ENCODE results near the gene PI4KB.

PI4KB gene

GRCh38 chr1:151290709-151291303 lies 36.4 kb downstream of the PI4KB start:
- Histone ChIP-seq H3K4me3 (no peak overlapping the region), H4K20me1 (peaks cover 67% of the 10 kb centered on the region), H3K27me3 (no peaks in the 10 kb centered on the region), H3K9me3 (no peaks in the 10 kb centered on the region), H3K36me3 (peaks cover 84% of the 10 kb centered on the region), H3K9ac (no peak overlapping the region), H3K27ac (peak overlapping the region; percentile 55), H3K4me2 (peak overlapping the region; percentile 70), H3K4me1 (peaks cover 74% of the 10 kb centered on the region)
- TF ChIP-seq Cebpa-rat (IDR thresholded peaks at IDR 0.05) = no peak

DNA sequence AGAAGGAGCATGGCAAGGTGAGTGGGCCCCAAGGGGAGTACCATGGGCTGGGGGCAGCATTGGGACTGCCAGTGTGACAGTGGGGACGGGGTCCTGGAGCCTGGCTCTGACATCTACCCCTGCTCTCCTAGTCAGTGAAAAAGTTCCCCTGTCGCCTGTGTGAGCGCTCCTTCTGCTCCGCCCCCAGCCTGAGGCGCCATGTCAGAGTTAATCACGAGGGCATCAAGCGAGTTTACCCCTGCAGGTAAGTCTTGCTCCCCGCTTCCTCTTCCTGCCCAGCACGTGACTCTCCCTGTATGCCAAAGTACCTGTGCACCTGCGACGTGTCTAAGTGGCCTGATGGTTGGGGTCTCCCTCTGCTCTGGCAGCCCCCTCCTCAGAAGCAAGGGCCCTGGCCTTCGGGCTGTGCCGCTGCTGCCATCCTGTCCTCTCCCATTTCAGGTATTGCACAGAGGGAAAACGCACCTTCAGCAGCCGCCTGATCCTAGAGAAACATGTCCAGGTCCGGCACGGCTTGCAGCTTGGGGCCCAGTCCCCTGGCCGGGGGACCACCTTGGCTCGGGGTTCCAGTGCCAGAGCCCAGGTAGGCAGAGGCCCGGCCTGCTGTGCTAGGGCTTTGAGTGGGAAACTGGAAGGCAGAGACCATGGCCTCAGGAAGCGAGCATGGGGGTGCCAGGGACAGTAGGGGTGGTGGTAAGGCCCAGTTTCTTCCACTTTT lies 37.1 kb downstream of the PI4KB start:
- Histone ChIP-seq H3K4me3 (no peak overlapping the region), H3K4me2 (peak overlapping the region; percentile 70), H3K27ac (peak overlapping the region; percentile 64), H3K9ac (peak overlapping the region; percentile 58; the same call in 1 of the 2 replicates), H3K36me3 (peaks cover 84% of the 10 kb centered on the region), H3K27me3 (no peaks in the 10 kb centered on the region), H4K20me1 (peaks cover 74% of the 10 kb centered on the region), H3K9me3 (no peaks in the 10 kb centered on the region), H3K4me1 (peaks cover 70% of the 10 kb centered on the region)
- no peak for TF ChIP-seq Cebpa-rat (IDR thresholded peaks at IDR 0.05)

DNA sequence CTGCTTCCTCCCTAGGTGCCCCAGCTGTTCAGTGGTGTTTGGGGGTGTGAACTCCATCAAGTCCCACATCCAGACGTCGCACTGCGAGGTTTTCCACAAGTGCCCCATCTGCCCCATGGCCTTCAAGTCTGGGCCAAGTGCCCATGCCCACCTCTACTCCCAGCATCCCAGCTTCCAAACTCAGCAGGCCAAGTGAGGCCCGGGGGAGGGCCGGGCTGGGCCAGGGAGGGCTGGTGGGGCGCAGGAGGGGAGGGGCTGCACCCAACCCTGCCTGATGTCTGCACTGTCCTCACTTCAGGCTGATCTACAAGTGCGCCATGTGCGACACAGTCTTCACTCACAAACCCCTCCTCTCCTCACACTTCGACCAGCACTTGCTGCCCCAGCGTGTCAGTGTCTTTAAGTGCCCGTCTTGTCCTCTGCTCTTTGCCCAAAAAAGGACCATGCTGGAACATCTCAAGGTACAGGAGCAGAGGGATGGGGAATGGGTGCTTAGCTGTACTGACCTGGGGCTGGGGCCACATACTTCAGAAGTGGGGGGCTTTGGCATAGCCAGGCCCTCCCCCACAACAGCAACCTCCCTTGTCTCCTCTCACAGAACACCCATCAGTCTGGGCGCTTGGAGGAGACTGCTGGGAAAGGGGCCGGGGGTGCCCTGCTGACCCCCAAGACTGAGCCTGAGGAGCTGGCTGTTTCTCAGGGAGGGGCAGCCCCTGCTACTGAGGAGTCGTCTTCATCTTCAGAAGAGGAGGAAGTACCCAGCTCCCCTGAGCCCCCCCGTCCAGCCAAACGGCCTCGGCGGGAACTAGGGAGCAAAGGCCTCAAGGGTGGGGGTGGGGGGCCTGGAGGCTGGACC lies 37.9 kb downstream of the PI4KB start:
- no peaks in the 10 kb centered on the region for H3K9me3 ChIP-seq
- no peaks in the 10 kb centered on the region for H3K27me3 ChIP-seq
- H3K4me3 ChIP-seq = no peak overlapping the region
- H4K20me1 ChIP-seq = peaks cover 82% of the 10 kb centered on the region
- peak overlapping the region; percentile 70 for H3K4me2 ChIP-seq
- H3K36me3 ChIP-seq = peaks cover 83% of the 10 kb centered on the region
- H3K9ac ChIP-seq = peak overlapping the region; percentile 58
- H3K4me1 ChIP-seq = peaks cover 66% of the 10 kb centered on the region
- H3K27ac ChIP-seq = peak overlapping the region; percentile 64
- TF ChIP-seq Cebpa-rat (IDR thresholded peaks at IDR 0.05) = no peak

- Histone ChIP-seq H3K4me3 (no peak overlapping the region), H3K27me3 (no peaks in the 10 kb centered on the region), H3K4me2 (peak overlapping the region; percentile 70), H3K36me3 (peaks cover 75% of the 10 kb centered on the region), H3K9me3 (no peaks in the 10 kb centered on the region), H3K9ac (no peak overlapping the region), H3K4me1 (peaks cover 66% of the 10 kb centered on the region), H3K27ac (peak overlapping the region; percentile 35; the same call in 1 of the 2 replicates), H4K20me1 (peaks cover 90% of the 10 kb centered on the region)
- no peak for TF ChIP-seq Cebpa-rat (IDR thresholded peaks at IDR 0.05)
These were observed 38.7 kb downstream of the PI4KB start for GRCh38 chr1:151288502-151288901.

DNA sequence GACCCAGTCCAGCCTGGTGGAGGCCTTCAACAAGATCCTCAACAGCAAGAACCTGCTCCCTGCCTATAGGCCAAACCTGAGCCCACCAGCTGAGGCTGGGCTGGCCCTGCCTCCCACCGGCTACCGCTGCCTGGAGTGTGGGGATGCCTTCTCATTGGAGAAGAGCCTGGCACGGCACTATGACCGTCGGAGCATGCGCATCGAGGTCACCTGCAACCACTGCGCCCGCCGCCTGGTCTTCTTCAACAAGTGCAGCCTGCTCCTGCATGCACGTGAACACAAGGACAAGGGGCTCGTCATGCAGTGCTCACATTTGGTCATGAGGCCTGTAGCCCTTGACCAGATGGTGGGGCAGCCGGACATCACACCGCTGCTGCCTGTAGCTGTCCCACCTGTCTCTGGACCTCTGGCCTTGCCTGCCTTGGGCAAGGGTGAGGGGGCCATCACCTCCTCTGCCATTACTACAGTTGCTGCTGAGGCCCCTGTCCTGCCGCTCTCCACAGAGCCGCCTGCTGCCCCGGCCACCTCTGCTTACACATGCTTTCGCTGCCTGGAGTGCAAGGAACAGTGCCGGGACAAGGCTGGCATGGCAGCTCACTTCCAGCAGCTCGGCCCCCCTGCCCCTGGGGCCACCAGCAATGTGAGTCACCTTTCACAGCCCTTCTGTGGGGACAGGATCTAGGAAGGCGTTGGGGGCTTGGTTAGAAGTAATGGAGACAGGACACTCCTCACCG lies 39.3 kb downstream of the PI4KB start:
- no peak overlapping the region for H3K4me3 ChIP-seq
- no peaks in the 10 kb centered on the region for H3K9me3 ChIP-seq
- no peak overlapping the region for H3K27ac ChIP-seq
- peak overlapping the region; percentile 70; the same call in 1 of the 2 replicates for H3K4me2 ChIP-seq
- no peak for TF ChIP-seq Cebpa-rat (IDR thresholded peaks at IDR 0.05)
- no peak overlapping the region for H3K9ac ChIP-seq
- H3K27me3 ChIP-seq = no peaks in the 10 kb centered on the region
- peaks cover 65% of the 10 kb centered on the region for H3K4me1 ChIP-seq
- peaks cover 75% of the 10 kb centered on the region for H3K36me3 ChIP-seq
- peaks cover 92% of the 10 kb centered on the region for H4K20me1 ChIP-seq

DNA sequence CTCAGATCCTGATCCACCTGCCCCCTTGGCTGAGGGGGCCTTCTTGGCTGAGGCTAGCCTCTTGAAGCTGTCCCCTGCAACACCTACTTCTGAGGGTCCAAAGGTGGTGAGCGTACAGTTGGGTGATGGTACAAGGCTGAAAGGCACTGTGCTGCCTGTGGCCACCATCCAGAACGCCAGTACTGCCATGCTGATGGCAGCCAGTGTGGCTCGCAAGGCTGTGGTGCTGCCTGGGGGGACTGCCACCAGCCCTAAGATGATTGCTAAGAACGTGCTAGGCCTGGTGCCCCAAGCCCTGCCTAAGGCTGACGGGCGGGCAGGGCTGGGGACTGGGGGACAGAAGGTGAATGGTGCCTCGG lies 39.9 kb downstream of the PI4KB start:
- H3K4me1 ChIP-seq = peaks cover 61% of the 10 kb centered on the region
- H3K9ac ChIP-seq = no peak overlapping the region
- TF ChIP-seq Cebpa-rat (IDR thresholded peaks at IDR 0.05) = no peak
- H3K9me3 ChIP-seq = no peaks in the 10 kb centered on the region
- H3K4me2 ChIP-seq = no peak overlapping the region
- H3K27ac ChIP-seq = no peak overlapping the region
- no peaks in the 10 kb centered on the region for H3K27me3 ChIP-seq
- H3K36me3 ChIP-seq = peaks cover 75% of the 10 kb centered on the region
- H3K4me3 ChIP-seq = no peak overlapping the region
- peaks cover 96% of the 10 kb centered on the region for H4K20me1 ChIP-seq

- TF ChIP-seq Cebpa-rat (IDR thresholded peaks at IDR 0.05) = no peak
- H3K4me1 ChIP-seq = peaks cover 55% of the 10 kb centered on the region
These were observed 40.4 kb downstream of the PI4KB start for GRCh38 chr1:151286619-151287340.

GRCh38 chr1:151284013-151284577 lies 43.1 kb downstream of the PI4KB start:
- Histone ChIP-seq H3K4me2 (peak overlapping the region; percentile 88), H3K9ac (peak overlapping the region; percentile 43; the same call in 1 of the 2 replicates), H4K20me1 (peaks cover 68% of the 10 kb centered on the region), H3K27ac (no peak overlapping the region), H3K4me1 (peaks cover 37% of the 10 kb centered on the region), H3K27me3 (no peaks in the 10 kb centered on the region), H3K9me3 (no peaks in the 10 kb centered on the region), H3K4me3 (no peak overlapping the region), H3K36me3 (peaks cover 47% of the 10 kb centered on the region)
- TF ChIP-seq Cebpa-rat (IDR thresholded peaks at IDR 0.05) = no peak

More at GRCh38 chr1:151286619-151287340, 40.4 kb downstream of the PI4KB start:
- Histone ChIP-seq H3K27me3 (no peaks in the 10 kb centered on the region), H3K9ac (no peak overlapping the region), H3K4me3 (no peak overlapping the region), H4K20me1 (peaks cover 90% of the 10 kb centered on the region), H3K4me2 (no peak overlapping the region), H3K9me3 (no peaks in the 10 kb centered on the region), H3K36me3 (peaks cover 70% of the 10 kb centered on the region), H3K27ac (no peak overlapping the region)
